NCI-H524 treated with DMSO at 0.1 percent for 48 hours (cell line): Measurements from ENCODE around the gene TCF7L2.
"Not testable (repeated sequence)": the region's sequence is repeated elsewhere in the genome, so short reads cannot be mapped to it uniquely, and the experiment has no call there.

Experiments
- DNase-seq: peaks from one replicate; lab custom pipeline; 2025; lab: John Stamatoyannopoulos, UW

Gene TCF7L2

DNA sequence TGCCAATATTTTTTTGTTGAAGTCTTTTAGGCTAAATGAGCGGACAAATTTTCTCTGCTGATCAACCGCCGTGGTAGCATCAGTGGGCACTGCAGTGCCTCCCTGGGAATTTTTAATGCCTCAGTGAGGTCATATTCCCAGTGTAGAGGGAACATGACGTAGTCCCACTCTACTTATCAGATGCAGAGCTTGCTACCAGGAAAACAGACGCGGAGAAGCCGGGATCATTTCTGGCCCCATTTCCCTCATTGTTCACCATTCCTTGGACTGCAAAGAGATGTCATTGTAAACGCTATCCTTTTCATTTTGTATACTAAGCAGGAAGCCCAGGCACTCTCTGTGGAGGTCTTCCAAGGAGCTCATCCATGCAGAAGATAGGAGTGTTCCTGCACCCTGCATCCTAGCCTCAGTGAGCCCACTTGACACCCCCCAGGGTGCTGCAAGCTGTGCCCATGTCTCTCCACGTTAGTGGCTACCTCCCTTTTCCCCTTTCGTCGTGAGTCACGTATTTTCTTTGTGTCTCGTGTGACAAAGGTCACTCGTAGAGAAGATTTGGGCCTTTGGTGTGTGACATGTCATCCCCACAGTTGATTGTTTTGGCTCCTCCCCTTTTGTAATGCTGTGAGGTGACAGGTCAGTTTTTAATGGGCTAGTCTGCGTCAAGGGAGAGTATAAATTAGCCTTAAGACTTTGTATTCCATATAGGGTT is 145.5 kb downstream of the TCF7L2 start:
- DNase-seq = no peak

DNA sequence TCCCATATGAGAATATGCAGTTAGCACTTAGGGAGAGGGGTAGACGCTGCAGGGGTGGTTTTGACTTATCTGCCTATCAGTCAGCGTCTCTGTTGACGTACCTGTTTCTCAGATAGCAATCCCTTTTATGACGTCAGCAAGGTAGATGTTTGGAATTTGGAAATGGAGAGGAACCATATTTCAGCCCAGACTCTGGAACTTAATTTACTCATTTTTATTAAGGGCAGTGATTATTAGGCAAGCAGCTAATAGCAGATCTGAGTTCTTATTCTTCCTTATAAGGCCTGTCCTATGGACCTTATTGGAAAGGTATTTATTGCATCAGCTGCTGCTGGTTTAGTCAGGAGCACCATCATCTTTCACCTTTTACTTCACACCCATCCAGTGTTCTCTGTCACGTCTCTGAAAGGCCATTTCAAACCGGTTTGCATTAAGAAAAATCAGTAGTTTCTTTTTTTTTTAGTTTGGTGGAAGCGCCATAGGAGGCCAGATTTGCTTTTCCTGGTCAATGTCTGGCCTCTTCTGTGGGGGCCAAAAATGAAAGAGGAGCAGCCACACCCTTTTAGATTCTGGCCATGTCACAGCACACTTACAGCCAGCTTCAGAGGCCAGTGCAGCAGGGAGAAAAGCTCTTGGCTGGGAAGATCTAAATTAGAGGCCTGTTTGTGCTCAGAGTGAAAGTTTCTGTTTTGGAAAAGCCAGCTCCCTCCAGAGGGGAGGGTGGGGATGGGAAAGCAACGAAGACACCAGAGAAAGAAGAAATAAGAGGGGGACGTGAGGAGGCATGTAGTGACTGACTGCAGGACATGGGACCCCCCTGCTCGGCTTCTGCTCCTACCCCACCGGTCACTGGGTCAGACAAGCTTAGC is 146.3 kb downstream of the TCF7L2 start:
- no peak for DNase-seq

DNA sequence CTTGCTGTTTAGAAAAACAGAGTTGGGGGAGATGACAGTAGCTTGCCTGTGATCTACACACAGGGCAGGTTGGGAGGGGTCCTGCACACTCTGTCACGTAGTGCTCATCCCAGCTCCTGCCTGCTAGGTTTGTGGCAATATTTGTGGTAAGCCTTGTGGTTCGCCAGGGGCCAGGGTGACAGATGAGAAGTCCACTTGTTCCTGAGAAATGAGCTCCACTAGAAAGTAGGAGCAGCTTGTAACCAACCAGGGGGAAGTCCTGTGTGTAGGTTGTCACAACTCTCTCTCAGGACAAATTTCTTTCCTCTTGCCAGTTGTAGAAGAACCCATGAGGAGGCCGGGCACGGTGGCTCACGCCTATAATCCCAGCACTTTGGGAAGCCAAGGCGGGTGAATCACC is 147.0 kb downstream of the TCF7L2 start:
- DNase-seq = no peak

DNA sequence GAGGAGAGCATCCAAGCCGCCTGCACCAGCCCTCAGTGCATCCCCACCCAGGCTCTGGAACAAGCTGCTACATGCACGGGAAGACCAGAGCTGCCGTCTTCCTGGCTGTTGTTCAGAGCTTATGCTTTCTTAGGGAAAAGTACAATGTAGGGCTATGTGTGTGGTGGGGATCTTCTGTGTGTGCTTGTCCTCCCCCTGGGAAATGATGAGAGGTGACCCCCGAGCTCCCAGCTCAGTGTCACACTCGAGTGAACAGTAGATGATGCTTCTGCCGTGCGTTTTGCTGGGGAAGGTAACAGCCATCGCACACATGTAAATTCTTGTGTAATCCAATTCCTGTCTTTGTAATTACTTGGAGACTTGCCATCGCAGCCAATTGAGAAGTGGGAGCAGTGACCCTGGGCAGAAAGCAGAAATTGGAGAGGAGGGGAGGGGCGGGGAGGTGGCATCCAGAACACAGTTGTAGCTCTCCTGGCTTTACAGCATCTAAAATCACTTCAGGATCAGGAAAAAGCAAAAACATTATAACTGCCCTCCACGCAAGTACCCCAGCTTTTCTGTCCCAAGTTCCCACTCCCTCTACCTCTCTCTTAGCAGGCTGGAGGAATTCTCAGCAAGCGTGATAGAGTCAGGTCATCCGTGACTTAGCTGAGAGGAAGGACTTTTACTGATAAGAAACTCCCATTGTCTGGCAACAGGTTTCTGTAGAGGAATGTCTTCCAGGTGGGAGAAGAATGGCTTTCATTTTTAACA is 149.6 kb downstream of the TCF7L2 start:
- DNase-seq = peak; percentile 28

DNA sequence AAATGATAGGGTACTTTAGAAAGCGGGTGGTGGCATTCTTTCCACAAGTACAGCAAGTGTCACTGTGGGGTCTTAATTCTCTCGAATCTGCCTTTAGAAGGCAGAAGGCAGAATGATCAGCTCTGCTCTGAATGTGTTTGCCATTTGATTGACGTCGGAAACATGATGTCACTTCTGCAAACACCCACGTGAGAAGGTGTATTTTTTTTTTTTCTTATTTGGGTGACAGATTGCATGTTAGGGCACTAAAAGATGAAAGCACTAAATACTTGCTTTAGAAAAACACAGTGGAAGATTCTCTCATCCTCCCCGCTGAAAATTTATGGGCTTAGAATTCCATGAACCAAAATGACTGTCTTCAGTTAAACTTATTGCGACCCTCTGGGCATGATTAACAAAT is 150.2 kb downstream of the TCF7L2 start:
- no peak for DNase-seq

DNA sequence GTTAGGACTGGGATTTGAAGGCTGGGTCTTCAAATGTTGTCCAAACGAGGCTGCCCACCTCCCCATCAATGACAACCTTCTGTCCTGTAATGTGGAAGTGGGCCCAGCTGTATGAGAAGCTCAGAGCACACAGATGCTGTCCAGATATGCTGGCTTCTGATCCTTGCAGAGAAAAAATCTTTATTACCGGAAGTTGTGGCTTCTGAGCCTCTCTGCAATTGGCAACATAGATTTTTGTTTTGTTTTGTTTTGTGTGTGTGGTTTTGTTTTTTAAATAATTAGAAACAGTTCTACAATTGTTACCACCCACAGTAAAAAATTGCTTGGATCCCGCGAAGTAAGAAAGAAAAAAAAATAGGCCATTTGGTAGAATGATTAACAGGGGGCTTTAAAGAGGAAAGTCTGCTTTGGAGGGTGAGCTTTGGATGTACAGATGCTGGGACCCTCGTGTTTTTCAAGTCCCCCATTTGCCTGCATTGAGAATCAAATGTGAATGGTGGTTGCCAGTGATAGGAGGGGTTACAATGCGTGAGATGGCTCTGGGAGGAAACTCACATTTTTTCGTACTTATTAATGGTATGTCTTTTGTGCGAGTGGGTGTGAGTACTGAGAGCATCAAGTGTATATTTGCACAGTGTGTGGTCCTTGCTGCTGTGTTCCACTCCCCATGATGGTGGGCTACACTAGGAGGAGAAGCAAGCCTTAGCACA is 153.2 kb downstream of the TCF7L2 start:
- DNase-seq = peak; percentile 4

DNA sequence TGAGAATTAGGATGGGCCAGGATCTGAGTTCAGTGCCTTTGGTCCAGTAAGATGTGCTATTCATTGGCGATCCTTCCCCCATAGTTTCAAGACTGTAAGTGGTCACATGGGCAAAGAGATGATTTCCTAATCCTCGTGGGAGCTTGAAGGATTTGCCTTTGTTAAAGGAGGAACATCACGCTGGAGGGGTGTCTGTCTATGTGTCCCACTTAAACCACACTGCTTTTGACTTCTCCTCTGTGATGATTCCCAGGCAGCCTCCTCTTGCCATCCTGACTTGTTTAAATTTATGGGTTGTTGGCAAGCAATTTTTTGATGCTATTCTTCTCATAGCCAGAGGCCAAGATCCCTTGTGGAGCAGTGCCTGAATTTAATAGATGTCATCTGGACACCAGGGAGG is 154.0 kb downstream of the TCF7L2 start:
- DNase-seq = no peak

DNA sequence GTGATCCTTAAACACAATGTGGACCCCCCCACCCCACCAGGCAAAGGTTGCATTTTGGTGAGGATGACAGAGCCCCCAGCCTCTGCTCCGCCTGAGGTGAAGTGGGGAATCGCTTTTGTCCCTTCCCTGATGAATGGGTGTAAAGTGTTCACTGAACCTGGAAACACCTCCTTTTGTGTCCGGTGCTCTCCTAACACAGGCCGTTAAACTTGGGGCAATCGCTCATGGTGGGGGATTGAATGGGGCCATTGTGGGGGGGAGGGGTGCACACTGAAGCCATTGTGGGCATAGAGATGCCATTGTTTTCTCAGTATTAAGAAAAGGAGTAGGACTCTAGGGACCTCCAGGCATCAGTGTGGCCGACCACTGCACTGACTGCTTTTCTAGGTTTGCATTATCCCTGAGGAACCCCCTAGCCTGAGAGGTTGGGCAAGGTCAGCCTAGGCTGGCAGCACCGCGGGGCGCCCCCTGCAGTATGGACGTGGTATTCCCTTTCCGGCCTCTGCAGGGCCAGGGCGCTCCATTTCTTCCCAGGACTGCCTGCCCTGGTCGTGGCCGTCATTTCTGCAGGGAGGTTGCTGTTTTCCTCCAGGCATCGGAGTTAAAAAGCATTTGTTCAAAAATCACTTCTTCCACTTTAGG is 158.3 kb downstream of the TCF7L2 start:
- DNase-seq = no peak

DNA sequence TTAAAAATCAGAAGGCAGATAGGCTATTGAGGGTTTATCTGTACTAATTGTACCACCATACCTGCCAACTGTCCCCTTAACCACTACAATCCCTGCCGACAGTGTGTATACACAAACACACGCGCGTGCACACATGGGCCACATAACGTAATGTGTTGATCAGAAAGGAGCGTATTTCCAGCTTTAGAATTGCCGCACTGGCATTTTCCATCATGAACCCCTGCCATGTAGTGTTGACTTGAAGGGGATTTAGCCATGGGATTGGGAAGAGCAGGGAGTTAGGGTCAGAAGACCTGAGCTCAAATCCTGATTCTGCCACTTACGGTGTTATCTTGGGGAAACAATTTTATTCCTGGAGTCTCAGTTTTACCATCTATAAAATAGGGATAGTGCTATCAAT is 158.9 kb downstream of the TCF7L2 start:
- no peak for DNase-seq

DNA sequence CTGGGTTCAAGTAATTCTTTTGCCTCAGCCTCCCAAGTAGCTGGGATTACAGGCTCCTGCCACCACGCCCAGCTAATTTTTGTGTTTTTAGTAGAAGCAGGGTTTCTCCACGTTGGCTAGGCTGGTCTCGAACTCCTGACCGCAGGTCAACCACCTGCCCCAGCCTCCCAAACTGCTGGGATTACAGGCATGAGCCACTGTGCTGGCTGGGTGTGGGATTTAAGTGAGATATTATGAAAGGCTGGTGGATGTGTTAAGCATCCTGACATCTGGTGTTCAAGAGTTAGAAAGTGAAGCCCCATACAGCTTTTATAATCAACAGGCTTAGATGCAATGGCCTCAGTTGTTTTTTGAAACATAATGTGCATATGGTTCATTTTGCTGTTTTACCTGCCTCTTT is 159.4 kb downstream of the TCF7L2 start:
- DNase-seq = not testable (repeated sequence)

DNA sequence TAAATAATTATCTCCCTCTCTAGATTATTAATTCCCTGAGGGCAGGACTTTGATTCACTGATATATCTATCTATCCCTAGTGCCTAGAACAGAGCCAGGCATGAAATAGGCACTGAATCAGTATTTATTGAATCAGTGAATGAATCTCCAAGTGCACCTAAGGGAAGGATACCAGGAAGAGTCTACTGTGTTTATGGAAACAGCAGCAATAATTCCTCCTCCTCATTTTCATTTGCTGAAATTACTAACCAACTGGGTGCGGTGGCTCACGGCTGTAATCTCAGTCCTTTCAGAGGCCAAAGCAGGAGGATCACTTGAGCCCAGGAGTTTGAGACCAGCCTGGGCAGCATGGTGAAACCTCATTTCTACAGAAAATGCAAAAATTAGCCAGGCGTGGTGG is 161.2 kb downstream of the TCF7L2 start:
- no peak for DNase-seq

DNA sequence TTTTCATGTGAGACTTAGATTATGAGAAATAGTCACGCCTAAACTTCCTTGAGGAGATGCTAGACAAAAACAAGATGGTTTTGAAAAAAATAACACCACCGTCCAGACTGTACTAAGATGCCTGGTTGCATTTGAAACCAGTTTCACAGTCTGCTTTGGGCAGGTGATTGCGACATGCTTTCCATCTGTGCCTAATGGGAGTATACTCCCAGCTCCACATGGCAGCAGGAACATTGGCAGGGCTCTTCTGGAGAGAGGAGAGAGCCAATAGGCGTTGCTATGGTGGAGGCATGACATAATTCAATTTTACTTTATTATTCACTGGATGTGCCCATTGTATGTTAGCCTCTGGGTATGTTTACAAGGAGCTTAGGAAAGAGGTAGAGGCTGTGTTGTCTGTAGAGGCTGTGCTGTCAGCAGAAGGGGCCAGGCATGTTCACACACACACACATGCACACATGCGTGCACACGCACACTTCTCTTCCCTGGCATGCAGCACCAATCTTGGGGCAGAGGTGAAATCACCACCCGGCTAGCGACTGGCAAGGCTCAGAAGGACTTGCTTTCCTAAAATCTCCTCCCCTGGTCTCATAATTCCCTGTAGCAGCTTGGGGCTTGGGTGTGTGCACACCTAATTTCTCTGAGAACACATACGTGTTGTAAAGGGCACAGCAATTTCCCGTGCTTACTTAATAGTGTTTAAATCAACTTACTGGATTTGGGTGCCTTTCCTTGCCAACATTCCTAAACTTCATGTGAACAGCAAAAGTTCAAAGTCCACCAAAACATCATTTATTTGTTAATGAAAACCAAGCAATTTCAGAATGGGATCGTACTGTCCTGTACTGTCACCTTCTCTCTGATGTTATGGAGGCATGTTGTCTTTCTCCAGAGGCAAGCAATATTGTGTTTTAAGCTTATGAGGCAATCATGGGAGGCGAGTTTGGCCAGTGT is 162.1 kb downstream of the TCF7L2 start:
- no peak for DNase-seq

DNA sequence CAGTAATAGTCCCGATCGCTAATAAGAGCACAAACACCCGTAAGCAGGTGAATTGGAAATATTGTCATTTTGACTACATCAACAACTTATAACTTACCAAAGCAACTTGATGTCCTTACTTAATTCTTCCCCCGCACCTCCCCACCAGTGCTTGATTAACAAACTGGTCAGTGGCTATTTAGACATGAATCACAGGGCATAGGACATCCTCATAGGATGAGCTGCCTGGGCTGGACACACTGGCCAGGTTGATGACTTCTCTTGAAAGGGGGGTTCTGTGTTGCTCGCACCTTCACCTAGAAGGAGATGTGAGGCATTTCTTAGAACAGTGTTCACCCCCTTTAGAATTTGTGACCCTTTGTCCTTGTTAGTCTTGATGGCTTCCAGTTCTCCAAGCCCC is 163.2 kb downstream of the TCF7L2 start:
- DNase-seq = no peak

DNA sequence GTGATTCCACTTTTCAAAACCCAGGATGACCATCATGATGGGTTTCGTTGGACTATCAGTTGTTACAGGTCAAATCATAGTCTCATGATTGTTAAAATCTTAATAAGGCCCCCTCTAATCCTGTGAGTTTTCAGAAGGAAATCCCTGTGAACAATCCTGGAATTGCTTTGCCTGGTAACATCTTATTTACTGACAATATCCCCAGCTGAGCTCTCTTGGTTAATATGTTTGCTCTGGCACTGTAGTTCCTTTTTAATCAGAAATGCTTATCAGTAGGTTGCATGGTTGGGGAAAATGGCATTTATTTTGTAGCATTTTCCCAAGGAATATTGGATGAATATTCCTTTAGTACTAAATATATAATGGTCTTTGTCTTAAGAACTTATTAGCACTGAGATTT is 163.9 kb downstream of the TCF7L2 start:
- DNase-seq = no peak

DNA sequence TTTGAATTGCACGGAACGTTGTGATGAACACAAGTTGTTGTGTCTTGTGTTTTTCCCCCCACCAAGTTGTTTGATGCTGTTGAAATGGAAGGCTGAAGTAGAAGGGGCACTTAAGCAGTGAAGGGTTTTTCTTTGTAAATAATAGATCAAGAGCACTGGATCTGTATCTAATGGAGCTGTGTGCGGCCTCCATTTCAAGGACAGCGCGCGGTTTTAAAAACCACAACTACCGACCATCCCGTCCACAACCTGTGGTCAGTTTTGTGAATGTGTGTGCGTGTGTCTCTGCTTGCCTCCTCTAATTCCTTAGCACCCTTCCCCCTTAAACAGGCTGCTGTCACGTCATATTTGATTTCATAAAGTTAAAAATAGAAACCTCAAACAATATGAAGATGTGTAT is 165.5 kb downstream of the TCF7L2 start:
- no peak for DNase-seq

DNA sequence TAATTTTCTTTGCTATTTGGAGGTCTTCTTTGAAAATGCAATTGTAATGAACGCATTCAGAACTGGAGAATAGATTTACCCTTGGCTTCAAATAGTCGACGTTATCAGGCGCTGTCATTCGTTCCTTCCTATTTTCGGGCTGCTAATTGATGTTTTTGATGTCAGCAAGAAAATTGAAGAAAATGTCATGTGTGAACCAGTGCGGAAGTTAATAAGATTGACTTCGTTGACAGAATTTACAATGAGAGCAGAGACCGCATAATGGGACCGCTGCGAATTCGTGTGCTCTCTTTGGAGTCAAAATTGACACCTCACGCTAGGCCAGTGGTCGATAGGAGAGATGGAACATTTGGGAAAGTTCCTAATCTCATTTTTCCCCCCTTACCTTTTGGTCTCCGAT is 168.8 kb downstream of the TCF7L2 start:
- DNase-seq = no peak

DNA sequence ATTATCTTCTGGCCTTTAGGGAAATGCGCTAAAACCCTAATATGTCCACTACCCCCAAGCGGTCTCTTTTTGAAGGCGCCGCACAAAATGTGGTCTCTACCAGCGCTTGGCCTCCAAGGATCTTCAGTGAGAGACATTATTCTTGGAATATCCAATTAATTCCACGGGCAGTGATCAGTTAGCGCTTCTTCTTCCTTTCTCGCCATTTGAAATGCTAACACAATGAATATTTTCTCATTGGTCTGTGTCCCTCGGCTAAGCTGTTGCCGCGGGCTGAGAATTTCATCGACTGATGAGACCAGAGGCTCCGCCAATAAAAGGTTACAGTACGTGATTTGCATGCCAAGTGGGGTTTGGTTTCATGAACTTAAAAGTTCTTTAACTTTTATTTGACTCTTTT is 169.8 kb downstream of the TCF7L2 start:
- no peak for DNase-seq

DNA sequence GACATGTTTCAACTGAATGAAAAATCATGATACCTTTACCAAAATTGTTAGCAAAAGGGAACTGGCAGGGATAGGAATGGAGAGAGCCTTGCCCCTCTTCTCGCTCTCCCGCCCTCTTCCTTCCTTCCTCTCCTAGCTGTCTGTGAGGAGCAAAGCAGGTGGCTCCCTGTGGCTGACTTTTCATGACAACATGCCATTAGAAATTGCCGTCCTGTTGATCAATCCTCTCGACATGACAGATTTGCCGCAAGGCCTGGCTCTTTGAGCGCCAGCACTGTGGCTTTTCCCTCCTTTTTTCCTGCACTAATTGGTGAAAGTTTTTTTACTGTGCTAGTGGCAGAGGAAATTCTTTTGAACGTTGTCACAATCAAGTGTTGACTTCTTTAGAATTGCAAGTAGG is 171.1 kb downstream of the TCF7L2 start:
- no peak for DNase-seq

DNA sequence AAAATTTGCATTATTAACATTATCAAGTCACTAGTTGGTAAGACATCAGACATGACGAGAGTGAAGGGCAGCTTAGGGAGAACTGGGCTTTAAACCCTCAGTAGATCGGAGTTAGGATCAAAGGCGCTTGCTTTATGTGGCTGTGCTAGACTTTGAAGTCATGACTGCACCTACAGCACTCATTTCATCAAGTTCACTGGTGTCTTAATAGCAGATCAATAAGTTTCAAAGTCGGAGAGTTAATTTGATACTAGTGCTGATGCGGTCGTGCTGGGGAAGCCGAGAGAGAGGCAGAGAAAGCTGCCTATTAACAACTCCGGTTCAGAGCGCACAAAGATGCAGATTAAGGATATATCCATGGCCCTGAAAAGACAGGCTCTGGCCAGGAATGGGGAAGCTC is 172.9 kb downstream of the TCF7L2 start:
- DNase-seq = no peak

DNA sequence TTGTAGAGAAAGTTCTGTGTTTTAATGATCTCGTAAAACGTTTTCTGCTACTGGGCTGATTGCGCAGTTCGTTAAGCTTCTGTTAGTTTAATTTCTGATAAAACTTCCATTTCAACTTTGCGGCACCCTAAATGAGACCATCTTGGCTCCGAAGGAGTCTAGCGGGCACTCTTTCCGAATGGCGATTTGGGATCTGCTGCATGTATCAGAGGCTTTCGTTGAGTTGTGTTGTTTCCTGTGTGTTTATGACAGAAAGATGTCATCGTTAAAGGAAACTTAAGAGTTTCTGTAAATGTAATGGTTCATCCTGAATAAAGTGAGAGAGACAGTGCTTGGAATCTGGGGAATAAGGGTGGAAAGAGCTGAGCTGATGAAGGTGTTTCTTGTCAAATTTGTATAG is 174.7 kb downstream of the TCF7L2 start:
- no peak for DNase-seq

DNA sequence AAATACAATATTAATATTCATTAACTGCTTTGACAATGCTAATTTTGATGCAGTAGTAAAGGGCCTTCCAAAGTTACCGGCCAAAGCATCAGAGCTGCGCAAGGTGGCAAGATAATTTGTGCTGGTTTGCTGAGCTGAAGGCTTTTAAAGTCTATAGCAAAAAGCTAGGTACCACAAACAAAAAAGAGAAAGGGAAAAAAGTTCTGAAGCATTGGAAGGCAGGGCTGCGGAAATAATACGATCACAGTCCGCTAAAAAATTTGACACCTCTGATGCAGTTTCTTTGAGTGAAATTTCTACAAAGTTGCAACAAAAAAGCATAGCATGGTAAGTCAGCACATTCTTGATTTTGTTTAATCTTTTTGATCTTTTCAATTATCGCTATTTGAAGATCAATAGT is 175.6 kb downstream of the TCF7L2 start:
- DNase-seq = no peak
